Measurements from ENCODE around the gene PIK3AP1. TPM values are rescaled to one million over a fixed set of nuclear protein-coding genes. Genes with fewer than 3 reads are reported as not detected.

Gene PIK3AP1
- total and polyA plus RNA-seq, 4 donors = 27.3 to 137 (median 50.9) TPM

- peaks cover 0 to 5% (median 0%) of the 10 kb centered on the region in 4 donors for H3K36me3 ChIP-seq (ENCODE audit: control insufficient read depth in 4 of 4, insufficient read depth in 3 of 4, low read depth in 1 of 4, low read length in 3 of 4)
- whole genome bisulfite sequencing = 76% methylated on average over 2 of the region's 2 CpGs
- H3K27me3 ChIP-seq (ENCODE audit: control insufficient read depth in 4 of 4, insufficient read depth in 4 of 4, low read length in 3 of 4) = no peaks in the 10 kb centered on the region
- TF ChIP-seq EGR1 (IDR thresholded peaks at IDR 0.05; ENCODE audit: low read depth in 2 of 2) (no peak), FOXA2 (IDR thresholded peaks at IDR 0.05) (no peak)
- DNase-seq (ENCODE audit: low spot score) = no peak
- H3K27ac ChIP-seq (ENCODE audit: low read depth in 1 of 2, low read length in 2 of 2) = peak overlapping the region in 1 of 2 donors; percentile 55
- H3K4me3 ChIP-seq (ENCODE audit: low read depth in 1 of 3, low read length in 3 of 3) = no peak overlapping the region
- H3K9ac ChIP-seq (ENCODE audit: low read depth in 1 of 2, low read length in 2 of 2) = no peak overlapping the region
- H3K4me1 ChIP-seq (ENCODE audit: control insufficient read depth in 4 of 4, insufficient read depth in 4 of 4, low read length in 3 of 4) = peaks cover 15 to 64% (median 48%) of the 10 kb centered on the region in 4 donors
- no peaks in the 10 kb centered on the region for H3K9me3 ChIP-seq (ENCODE audit: control insufficient read depth in 4 of 4, low read length in 3 of 4)
Observed at GRCh38 chr10:96661632-96662031, 58.7 kb downstream of the PIK3AP1 start.

GRCh38 chr10:96660297-96660696 is 60.0 kb downstream of the PIK3AP1 start:
- TF ChIP-seq TAF1 (conservative IDR thresholded peaks at IDR 0.05) = no peak
- no peak for TF ChIP-seq MAX (IDR thresholded peaks at IDR 0.05)
- no peak for TF ChIP-seq REST (IDR thresholded peaks at IDR 0.05)
- no peak for TF ChIP-seq CTCF (IDR thresholded peaks at IDR 0.05; ENCODE audit: low read depth, low read length, missing input control)
- no peak overlapping the region for H3K27ac ChIP-seq (ENCODE audit: low read depth in 1 of 2, low read length in 2 of 2)

GRCh38 chr10:96658844-96659243 is 61.5 kb downstream of the PIK3AP1 start:
- Histone ChIP-seq H3K4me3 (ENCODE audit: low read depth in 1 of 3, low read length in 3 of 3) (no peak overlapping the region), H3K27ac (ENCODE audit: low read depth in 1 of 2, low read length in 2 of 2) (peak overlapping the region; percentile 68 to 69), H3K4me1 (ENCODE audit: control insufficient read depth in 4 of 4, insufficient read depth in 4 of 4, low read length in 3 of 4) (peaks cover 15 to 53% (median 35%) of the 10 kb centered on the region in 4 donors), H3K9ac (ENCODE audit: low read depth in 1 of 2, low read length in 2 of 2) (peak overlapping the region in 1 of 2 donors; percentile 15), H3K36me3 (ENCODE audit: control insufficient read depth in 4 of 4, insufficient read depth in 3 of 4, low read depth in 1 of 4, low read length in 3 of 4) (no peaks in the 10 kb centered on the region), H3K27me3 (ENCODE audit: control insufficient read depth in 4 of 4, insufficient read depth in 4 of 4, low read length in 3 of 4) (no peaks in the 10 kb centered on the region), H3K9me3 (ENCODE audit: control insufficient read depth in 4 of 4, low read length in 3 of 4) (no peaks in the 10 kb centered on the region)
- WGBS = 81% methylated on average over 3 of the region's 3 CpGs
- DNase-seq (ENCODE audit: low spot score) = no peak
- TF ChIP-seq NR2F2 (IDR thresholded peaks at IDR 0.05) (no peak), ATF3 (IDR thresholded peaks at IDR 0.05) (no peak), MAX (IDR thresholded peaks at IDR 0.05) (no peak), GABPA (IDR thresholded peaks at IDR 0.05 in 1 of 2, conservative IDR thresholded peaks at IDR 0.05 in 1 of 2) (no peak), HNF4G (IDR thresholded peaks at IDR 0.05) (no peak), ZBTB33 (IDR thresholded peaks at IDR 0.05) (no peak), RAD21 (IDR thresholded peaks at IDR 0.05) (no peak), JUND (IDR thresholded peaks at IDR 0.05) (no peak), FOXA1 (IDR thresholded peaks at IDR 0.05) (no peak), EGR1 (IDR thresholded peaks at IDR 0.05; ENCODE audit: low read depth in 2 of 2) (no peak), TAF1 (conservative IDR thresholded peaks at IDR 0.05) (no peak), REST (IDR thresholded peaks at IDR 0.05) (no peak), FOXA2 (IDR thresholded peaks at IDR 0.05) (no peak), HNF4A (conservative IDR thresholded peaks at IDR 0.05) (no peak), YY1 (IDR thresholded peaks at IDR 0.05) (no peak)

More at GRCh38 chr10:96660297-96660696, 60.0 kb downstream of the PIK3AP1 start:
- H3K9ac ChIP-seq (ENCODE audit: low read depth in 1 of 2, low read length in 2 of 2) = no peak overlapping the region
- no peak overlapping the region for H3K4me3 ChIP-seq (ENCODE audit: low read depth in 1 of 3, low read length in 3 of 3)
- H3K9me3 ChIP-seq (ENCODE audit: control insufficient read depth in 4 of 4, low read length in 3 of 4) = no peaks in the 10 kb centered on the region
- no peaks in the 10 kb centered on the region for H3K27me3 ChIP-seq (ENCODE audit: control insufficient read depth in 4 of 4, insufficient read depth in 4 of 4, low read length in 3 of 4)
- no peak for DNase-seq (ENCODE audit: low spot score)
- no peaks in the 10 kb centered on the region for H3K36me3 ChIP-seq (ENCODE audit: control insufficient read depth in 4 of 4, insufficient read depth in 3 of 4, low read depth in 1 of 4, low read length in 3 of 4)
- 86% methylated on average over 3 of the region's 3 CpGs for WGBS
- H3K4me1 ChIP-seq (ENCODE audit: control insufficient read depth in 4 of 4, insufficient read depth in 4 of 4, low read length in 3 of 4) = peaks cover 19 to 67% (median 49%) of the 10 kb centered on the region in 4 donors
